HS-5 (cell line): Measurements from ENCODE around the gene ATP6V0E1.
"Not testable (repeated sequence)": the region's sequence is repeated elsewhere in the genome, so short reads cannot be mapped to it uniquely, and the experiment has no call there.

Source experiments
- DNase-seq: peaks from one replicate; pipeline ENCODE4 v3.0.0-alpha.2; 2012; ENCODE audit warnings: low read depth

Gene ATP6V0E1

DNA sequence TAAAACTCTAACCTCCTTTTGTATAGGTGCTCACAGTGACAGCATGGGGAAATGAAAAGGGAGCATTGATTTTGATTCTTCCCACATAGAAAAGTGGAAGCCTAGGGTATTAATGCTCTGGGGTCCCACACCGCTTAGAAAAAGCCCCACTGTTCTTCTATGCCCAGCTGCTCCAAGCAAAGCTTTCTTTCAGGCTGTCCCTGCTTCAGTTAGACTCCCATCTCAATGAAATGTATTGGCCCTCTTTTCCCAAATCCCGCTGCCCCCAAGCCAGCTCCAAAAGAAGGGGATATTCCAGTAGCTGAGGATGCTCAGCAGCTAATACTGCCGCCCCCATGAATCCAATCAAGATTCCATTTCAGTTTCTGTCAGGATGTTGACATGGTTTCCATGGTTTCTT is 55.6 kb downstream of the ATP6V0E1 start:
- no peak for DNase-seq

DNA sequence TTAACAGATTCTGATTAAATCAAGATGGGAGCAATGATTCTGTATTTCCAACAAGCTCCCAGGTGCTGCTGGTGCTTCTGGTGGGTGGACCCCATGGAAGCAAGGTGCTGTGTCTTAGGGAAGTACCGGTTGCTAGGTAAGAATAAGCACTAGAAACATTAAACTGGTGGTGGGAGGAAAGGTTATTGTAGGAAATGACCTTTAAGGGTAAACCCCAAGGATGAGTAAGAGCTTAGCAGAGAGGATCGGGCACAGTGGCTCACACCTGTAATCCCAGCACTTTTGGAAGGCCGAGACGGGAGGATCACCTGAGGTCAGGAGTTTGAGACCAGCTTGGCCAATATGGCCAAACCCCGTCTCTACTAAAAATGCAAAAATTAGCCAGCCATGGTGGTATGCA is 56.4 kb downstream of the ATP6V0E1 start:
- no peak for DNase-seq

DNA sequence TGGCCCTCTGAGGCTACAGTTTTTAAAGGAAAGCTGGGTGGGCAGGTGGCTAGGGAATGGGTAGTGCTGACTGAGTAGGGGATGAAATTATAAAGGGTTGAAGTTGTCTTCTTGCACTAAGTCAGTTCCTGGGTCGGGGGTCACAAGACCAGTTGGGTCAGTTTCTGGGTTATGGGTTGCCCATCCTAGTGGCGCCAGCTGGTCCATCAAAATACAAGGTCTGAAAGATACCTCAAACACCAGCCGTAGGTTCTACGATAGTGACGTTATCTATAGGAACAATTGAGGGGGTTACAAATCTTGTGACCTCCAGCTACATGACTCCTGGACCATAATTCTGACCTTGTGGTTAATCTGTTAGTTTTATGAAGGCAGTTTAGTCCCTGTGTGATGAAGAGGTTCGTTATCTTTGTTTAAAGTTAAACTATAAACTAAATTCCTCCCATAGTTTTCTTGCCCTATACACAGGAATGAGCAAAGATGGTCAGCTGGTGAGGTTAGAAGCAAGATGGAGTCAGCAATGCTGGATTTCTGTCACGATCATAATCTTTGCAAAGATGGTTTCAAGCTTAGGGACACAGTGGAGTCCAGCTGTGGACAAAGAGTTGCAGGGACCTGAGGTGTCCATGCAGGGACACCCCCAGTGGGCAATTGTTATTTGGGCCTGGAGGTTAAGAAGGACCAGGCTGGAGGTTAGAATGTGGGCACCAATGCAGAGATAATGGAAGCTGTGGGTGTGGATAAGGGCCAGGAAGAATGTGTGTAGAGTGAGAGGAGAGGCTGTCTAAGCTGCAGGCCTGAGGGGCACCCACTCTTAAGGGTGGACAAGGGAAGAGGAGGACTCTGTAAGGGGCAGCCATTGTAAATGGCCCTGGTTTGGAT is 58.6 kb downstream of the ATP6V0E1 start:
- no peak for DNase-seq

DNA sequence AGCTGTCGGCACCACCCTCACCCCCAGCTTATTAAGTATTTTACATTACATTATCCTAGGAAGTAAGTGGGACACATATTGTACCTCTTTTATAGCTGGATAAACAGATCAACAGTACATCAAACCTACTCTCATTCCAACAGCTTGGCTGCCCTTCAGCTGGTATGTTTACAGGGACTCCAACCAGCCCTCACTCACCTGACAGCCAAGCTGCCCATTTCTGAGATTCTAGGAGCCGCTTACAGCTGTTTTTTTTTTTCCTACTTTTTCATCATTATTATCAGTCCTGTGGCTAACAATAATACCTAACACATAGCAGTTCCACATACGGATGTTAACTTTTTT is 59.2 kb downstream of the ATP6V0E1 start:
- DNase-seq, result no peak

DNA sequence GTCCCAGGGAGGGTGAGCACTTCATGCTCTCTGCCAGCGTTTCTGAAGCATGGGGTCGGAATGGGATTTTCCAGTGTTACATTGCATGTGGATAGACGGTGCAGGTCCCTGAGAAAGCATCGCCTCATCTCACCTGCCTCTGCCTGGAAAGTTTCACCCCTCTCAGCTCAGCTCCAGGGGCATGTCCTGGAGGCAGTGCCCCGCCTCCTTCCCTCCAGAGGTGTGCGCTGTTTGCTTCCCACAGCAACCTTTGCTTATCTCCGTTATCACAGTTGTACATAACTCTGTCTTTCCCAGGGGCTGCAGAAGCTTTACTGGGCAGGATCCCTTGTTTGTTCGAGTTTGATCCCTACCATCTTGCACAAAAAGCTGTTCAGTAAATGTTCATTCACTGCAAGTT is 61.9 kb downstream of the ATP6V0E1 start:
- DNase-seq, result no peak

DNA sequence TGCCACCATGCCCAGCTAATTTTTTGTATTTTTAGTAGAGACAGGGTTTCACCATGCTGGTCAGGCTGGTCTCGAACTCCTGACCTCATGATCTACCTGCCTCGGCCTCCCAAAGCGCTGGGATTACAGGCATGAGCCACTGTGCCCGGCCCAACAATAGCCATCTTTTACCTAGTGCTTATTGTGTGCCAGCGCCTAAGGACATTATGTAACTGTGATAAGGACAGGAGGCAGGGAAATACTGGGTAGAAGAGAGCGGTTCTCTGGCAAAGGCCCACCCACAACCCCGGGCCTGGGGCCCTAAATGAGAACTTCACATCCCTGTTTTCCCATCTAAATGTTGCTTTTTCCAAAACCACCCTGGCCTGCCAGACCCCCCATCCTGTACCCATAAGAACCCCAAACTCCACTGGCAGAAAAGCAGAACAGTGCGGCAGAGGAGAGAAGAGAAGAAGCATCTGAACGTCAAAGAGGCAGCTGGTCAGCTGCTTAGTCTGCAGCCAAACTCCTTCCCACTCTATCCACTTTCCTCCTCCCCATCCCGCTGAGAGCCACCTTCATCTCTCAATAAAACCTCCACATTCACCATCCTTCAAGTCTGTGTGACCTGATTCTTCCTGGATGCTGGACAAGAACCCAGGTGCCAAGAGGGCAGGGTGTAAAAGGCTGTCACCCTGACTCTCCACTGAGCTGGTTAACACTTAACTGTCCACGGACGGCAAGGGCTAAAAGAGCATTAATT is 63.7 kb downstream of the ATP6V0E1 start:
- DNase-seq, result not testable (repeated sequence)

DNA sequence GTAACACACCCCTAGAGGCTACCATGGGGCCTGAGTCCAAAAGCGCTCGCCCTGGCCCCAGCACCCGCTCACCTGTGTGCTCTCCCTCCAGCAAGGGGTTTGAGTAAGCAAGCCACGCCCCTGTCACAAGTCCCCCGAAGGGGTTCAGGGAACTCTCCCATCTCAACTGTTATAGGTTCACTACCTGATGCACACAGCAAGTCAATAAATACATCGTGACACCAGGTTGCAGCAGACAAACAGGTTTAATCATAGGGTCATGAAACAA is 64.2 kb downstream of the ATP6V0E1 start:
- DNase-seq, result no peak

DNA sequence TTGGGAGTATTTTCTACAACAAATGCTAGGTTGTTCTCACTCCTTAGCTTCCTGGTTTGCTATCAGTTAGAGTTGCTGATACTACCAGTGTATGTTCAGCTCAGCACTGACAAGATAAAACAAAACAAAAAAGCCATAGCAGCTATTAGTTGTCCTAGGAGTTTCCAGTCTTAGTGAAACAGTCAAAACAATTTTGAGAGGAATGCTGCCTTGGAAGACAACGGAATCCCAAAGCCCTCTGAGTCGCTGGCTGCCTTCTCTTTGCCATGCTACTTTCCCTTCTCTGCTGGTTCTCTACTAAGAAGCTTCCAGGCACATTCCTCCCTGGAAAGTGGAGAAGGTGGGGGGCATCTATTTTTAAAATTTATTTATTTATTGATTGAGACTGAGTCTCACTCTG is 67.2 kb downstream of the ATP6V0E1 start:
- DNase-seq, result no peak

DNA sequence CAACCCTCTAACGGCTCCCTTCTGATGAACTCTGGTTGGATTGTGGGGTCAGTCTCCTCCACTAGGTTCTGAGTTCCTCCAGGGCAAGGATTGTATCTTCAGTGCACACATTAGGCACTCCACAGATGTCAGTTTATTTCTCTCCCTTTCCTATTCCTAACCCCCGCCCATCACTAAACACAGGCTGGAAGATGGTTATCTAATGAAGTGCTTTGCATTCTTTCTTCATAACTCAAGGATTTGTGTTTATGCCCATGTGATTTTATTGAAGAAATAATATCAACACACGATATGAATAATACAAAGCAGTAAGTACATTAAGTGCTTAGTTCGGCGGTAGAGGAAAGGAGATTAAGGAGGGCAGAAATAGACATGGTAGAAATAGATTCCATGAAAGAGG is 68.2 kb downstream of the ATP6V0E1 start:
- peak; percentile 26 for DNase-seq

DNA sequence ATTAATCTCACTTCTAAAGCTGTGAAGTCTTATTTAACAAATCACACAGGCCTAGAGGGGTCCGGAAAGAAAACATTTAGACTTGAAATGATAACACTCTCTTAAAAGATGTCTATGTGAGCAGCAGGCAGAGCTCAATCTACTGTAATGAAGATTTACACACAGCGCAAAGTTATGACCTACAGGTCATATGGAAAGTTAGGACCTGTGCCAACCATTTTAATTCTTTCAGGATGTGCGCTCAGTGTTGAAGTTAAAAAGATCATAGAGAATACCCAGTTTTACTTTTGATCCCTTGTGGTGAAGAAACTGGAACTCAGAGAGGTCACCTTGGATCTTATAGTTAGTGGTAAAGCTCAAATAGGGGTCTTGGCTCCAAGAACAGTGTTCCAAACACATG is 69.5 kb downstream of the ATP6V0E1 start:
- DNase-seq, result no peak

DNA sequence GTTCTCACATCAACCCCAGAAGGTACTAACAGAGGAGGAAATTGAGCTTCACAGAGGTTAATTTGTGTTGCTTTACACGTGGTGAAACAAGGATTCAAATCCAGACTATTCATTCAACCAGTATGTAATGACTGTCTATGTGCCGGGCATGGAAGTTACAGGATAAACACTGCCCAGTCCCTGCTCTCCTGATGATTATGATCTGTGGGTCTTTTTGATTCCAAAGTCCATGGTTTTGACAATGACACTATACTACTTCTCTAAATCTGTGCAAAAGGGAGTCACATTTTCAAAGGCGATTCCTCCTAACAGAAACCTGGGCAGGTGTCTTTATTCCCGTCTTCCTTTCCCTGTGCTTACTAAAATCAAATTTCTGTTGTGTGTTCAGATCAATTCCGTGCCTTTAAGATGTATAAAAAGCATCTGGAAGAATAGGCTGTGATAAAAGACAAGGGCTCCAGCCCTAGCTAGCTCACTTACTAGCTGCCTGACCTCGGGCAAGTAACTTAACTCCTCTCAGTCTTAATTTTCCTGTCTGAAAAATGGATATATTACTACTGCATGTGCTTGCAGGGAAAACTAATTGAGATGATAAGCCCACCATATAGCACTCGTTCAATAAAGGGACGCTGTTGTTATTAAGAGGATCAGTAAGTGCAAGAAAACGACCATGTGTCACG is 71.6 kb downstream of the ATP6V0E1 start:
- DNase-seq, result no peak

DNA sequence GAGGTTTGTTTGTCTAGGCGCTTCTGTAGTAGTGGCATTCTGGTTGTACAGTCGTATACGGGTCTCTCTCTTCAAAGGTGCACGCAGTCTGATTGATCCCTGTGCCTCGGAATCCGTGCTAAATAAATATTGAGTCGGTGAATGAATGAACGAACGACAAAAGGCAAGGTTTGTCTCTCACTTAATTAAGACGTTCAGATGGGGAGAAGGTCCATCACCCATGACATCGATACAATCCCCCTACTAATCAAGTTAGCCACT is 72.1 kb downstream of the ATP6V0E1 start:
- DNase-seq, result no peak

DNA sequence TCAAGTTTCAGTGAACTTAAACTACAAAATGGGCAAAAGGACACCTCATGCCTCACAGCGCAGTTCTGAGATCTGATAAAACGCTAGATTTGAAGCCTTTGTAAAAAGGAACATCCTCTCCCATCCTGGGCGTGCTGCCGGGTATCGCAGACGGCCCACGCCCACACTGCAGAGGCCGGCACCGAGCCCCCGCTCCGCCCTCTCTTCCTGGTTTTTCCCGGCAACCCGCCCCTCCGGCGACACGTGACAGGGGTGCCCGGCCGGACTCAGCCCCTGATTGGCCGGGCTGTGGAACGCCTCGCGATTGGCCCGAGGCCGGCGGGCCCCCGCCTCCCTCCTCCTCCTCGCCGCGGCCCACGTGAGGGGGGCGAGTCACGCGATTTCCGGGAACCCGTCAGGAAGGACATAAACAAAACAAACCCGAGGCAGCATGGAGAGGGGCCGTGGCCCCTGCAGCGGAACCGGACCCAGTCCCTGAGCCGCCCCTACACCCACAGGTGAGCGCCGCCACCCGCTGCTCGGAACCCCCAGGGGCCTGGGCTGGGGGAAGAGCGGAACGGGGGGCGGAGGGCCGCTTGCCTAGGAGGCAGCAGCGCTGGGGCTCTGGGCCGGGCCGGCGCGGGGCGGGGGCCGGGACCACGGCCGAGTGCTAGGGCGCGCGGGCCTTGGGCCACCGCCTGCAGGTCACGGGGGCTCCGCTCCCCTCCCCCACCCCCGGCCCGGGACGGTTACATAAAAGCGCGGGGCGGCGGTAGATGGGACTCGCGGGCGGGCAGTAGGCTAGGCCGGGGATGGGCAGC is 72.6 kb downstream of the ATP6V0E1 start, which contains the start of gene CREBRF:
Gene CREBRF, plus strand, starts transcription at position 370 of the 800 bp plus-strand sequence. CDS start 24,424 bp downstream, outside the sequence.
- DNase-seq, result peak; percentile 77

DNA sequence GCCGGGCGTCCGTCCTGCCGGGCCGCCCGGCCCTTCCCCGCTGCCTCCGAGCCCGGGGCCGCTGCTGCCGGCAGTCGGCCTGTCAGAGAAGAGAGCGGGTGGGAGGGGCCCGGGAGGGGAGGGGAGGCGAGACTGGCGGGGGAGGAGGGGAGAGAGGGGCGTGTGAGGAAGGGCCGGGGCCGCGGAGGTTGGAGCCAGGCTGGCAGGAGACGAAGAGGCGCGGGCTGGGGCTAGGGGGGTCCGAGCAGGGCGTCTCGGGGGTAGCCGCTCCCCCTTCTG is 73.2 kb downstream of the ATP6V0E1 start:
- DNase-seq, result no peak

DNA sequence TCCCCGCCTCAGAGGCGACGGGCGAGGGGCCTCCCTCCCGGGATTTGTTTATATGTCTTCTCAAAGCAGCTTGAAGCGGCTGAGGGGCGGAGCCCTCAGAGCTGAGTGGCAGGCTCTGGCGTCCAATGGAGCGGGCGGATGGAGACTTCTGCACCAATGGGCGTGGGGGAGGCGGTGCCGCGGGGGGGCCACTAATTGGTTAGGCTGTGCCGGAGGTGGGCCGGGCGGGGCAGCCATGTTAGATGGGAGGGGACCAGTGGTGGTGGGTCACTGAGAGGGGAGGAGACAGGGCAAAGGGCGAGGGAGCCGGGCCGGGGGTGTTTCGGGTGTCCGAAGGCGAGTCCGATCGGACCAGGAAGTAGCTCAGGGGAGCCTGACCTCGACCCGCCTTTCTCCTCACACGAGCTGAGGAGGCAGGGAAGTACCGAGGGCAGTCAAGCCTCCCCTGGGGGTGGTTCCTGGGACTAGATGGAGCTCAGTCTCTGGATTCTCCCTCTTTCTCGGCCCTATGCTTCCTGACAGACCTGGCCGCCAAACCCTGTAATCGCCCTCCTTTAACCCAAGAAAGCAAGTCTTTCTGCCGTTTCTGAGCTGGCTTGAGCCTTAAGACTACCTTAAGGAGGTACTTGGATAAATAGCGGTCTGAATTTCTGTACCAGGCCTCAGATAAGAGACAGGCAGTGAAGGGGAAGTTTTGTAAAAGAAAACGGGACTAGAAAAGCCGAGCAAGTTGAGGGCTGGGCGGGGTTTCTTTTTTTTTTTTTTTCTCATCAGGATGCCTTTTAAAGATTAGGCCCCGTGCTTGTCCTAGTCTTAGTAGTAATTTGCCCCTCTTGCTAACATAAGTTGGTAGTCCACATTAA is 73.7 kb downstream of the ATP6V0E1 start:
- peak; percentile 88 for DNase-seq

DNA sequence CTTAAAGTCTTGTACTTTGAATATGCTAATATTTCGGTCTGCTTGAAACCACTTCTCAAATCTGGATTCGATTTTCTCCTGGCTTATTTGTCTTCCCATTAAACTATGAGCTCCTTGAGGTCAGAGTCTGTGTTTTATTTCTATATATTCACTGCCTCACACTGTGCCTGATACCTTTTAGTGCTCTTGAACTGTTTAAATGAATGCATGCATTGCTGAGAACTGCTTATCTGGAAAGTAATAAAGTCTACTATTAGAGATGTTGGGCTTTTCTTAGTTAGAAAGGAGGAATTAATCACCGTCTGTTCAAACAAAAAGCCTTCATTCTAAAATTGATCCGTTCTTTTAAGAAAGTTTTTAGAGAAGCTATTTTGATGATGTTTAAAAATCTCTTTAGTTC is 78.6 kb downstream of the ATP6V0E1 start:
- no peak for DNase-seq

DNA sequence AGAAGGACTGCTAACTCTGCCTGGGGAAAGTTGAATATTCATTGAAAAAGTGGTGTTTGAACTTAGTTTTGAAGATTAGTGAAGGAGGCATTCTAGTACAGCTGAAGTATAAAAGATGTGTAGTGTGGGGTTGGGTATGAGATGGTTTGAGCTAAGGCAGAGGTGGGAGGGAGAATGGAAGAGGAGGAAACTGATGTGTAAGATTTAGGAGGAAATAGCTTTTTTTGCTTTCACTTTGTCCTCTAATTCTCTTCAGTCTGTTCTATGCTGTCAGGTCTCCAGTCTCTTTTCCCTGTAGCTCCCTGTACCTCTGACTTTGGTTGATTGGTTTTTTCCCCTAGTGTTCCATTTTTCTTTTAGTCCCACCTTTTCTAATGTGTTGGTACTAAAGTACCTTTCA is 81.6 kb downstream of the ATP6V0E1 start:
- no peak for DNase-seq

DNA sequence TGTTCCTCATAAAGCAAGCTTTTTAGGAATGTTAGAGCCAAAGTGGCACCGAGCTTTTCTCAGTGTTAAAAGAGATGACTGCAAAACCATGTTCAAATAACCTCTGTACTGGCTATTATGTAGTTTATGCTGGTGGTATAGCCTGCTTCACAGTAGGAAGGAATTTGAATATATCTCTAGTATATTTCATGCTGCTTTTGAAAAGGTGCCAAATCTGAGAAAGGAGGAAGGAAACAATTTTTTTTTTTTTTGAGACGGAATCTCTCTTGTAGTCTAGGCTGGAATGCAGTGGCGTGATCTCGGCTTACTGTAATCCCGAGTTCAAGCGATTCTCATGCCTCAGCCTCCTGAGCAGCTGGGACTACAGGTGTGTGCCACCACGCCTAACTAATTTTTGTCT is 86.1 kb downstream of the ATP6V0E1 start:
- no peak for DNase-seq

DNA sequence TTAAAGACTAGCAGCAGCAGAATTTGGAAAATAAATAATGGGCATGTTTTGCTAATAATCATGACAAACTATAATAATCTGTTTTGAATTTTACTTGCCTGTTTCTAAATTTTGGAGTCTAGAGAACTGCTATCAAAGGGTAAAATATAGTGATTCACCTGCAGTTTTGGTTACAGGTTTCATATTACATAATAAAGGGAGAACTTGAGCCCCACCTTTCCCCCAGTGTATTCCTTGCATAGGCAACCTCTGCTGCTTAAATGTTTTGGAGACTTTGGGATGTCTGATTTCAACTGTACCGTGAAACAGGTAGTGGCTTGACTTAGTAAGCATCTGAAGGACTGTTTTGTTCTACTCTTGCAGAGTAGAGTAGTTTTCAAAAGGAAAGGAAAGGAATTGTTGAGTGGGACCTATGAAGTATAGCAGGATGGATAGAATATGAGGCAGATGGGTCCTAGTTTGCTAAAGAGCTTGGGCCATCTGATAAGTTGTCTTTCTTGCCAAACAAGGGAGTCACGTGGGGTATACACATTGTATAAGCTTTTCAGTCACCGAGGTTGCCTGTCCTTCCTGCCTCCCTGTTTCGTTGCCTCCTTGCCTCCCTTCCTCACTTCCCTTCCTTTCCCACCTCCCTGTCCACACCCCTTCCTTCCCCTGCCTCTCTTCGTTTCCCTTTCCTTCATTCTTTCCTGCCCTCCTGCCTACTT is 91.7 kb downstream of the ATP6V0E1 start:
- no peak for DNase-seq

DNA sequence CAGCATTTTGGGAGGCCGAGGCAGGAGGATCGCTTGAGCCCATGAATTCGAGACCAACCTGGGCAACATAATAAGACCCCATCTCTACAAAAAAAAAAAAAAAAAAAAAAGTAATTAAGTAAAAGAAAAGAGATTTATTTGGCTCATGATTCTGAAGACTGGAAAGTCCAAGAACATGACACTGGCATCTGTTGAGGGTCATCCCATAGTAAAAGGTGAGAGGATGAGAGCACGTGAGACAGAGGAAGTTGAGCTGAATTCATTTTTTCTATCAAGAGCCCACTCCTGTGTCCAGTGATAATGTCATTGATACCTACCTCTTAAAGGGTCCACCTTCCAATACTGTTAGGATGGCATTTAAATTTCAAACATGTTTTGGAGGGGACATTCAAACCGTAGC is 92.4 kb downstream of the ATP6V0E1 start:
- no peak for DNase-seq

DNA sequence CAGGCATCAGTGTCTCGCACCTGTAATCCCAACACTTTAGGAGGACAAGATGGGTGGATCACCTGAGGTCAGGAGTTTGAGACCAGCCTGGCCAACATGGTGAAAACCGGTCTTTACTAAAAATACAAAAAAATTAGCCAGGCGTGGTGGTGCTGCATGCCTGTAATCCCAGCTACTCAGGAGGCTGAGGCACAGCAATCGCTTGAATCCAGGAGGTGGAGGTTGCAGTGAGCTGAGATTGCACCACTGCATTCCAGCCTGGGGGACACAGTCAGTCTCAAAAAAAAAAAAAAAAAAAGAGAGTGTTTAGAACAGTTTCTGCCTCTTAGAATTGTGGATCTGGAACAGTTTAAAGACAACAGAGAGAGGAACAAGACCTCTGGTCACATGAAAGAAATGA is 92.9 kb downstream of the ATP6V0E1 start:
- DNase-seq, result not testable (repeated sequence)
